HG02623 (cell line): ENCODE data around the gene EIF5AL1.
"Not testable (repeated sequence)": the region's sequence is repeated elsewhere in the genome, so short reads cannot be mapped to it uniquely, and the experiment has no call there.

Experiments used
- ATAC-seq: cut with Tn5 transposase; IDR thresholded peaks from one replicate; pipeline ENCODE4 v1.9.1; 2021; ENCODE audit warnings: moderate library complexity; ENCODE audit not compliant: unreplicated experiment

EIF5AL1 gene

DNA sequence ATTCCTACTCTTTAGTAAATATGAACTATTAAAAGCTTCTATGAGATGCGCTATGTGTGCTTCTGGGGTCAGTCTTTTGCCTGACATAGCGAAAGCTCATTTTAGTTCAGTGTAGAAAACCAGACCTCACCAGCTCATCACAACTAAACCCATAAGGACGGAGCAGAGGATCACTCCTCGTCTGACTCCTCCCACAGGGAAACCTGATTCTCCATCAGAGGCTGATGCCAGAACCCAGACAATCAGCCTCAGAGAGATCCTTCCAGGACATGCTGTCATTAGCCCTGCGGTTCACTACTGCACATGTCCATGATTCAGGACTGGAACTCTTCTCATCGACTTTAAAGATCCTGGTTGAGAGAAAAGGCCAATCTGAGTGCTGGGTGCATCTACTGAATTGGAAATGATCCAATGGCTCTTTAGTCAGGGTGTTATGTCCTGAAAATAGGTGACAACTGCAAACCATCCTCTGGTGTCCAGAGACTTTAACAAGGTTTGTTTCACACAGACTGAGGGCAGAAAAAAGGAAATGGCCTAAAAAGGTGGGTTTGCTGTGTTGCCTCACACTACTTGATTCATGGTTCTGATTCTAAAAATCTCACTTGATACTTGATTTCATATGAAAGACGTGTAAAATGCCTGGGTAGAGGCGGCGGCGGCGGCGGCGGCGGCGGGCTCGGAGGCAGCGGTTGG, at the start of gene EIF5AL1:
TSS of gene EIF5AL1 (plus strand) at position 643 of the 693 bp plus-strand sequence. CDS start 117 bp downstream, outside the sequence.
- not testable (repeated sequence) for ATAC-seq

DNA sequence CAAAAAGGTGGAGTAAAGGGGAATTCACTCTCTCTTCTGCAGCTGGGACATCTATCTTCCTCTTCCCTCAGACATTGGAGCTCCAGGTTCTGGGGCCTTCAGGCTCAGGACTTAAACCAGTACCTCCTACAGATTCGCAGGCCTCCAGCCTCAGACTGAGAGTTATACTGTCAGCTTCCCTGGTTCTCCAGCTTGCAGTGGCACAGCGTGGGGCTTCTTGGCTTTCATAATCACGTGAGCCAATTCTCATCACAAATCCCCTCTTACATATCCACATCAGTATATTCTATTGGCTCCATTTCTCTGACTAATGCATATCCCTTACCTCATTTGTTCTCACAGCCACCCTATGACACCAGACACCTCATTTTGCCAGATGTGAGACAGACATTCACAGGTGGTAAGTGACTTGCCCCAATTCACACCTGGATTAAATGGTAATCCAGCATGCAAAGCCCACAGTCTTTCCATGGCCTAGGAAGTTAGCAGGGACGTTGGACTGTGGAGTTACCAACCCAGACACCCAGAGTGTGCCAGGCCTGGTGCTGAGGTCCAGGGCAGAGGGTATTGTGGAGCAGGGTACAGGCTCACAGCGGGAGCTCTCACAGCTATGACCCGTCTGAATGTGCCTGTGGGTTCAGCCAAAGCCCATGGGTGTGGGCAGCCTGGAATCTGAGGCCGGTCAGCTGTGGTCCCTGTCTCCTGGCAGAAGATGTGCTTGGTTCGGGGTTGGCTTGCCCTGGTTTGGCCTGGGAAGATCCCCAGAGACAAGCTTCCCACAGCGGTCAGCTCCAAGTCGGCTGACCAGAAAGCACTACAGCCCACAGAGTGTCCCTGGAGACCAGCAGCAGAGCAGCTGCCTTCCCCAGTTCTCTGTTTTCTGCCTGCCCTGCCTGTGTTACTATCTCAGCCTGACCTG, 48.5 kb upstream of the EIF5AL1 start:
- no peak for ATAC-seq

DNA sequence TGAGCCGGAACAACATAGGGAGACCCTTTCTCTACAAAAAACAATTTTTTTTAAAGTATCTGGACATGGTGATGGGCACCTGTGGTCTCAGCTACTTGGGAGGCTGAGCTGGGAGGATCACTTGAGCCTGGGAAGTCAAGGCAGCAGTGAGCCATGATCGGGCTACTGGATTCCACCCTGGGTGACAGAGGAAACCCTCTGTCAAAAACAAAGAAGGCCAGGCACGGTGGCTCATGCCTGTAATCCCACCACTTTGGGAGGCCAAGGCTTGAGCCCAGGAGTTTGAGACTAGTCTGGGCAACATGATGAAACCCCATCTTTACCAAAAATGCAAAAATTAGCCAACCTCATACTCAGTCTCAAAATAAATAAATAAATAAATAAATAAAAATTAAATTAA, 47.0 kb upstream of the EIF5AL1 start:
- ATAC-seq, result no peak

DNA sequence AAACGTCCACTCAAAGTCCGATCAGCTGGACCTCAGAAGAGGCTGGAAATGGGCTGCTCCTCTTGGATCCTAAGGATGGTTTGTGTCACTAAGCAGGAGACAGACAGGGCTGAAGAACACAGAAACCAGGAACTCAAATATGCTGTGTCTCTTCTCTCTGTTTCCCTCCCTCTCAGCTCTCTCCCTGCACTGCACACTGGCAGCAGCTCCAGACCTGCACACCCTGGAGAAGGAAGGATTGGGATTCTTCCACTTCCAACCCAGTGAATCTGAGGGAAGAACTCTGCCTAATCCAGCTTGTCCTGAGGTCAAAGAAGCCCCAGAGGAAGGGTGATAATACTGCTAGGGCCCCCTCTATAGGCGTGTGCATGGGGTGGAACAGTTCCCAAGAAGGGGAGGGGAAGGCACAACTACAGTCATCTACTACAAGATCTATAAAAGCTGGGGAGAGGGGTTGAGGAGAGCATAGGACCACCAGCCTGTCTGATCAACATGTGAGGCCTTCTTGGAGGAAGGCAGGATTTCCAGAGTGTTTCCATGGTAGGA, 44.2 kb upstream of the EIF5AL1 start:
- no peak for ATAC-seq

DNA sequence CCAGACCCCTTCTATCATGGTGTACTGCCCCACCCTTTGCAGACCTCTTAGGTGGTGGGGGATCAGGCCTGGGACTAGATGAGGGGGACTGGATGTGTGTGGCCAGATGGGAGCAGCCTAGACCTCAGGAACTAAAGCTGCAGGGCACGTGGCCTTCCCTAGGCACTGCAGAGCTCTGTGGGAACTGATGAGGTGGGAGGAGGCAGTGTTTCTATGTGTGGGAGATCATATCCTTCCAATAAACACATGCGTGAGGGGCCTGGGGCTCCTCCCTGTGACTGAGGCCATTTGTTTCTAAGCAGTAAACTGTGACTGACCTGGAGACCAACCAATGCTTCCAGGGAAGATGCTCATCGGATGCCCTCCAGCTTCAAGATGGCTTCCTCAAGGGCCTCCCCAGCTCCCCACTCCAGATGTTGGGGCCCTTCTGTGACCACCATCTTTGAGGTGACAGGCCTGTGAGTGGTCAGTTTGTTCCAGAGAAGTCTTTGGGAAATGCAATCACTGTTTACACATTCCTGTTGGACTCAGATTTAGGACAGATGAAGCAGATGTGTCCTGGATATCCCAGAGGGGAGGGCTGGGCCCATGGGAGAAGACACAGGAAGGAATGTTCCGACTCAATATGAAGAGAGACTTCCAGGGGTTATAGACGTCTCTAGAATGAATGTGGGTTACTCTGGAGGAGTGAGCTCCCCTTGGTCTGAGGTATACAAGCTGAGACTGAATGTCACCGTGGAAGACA, 43.3 kb upstream of the EIF5AL1 start:
- ATAC-seq, result no peak

DNA sequence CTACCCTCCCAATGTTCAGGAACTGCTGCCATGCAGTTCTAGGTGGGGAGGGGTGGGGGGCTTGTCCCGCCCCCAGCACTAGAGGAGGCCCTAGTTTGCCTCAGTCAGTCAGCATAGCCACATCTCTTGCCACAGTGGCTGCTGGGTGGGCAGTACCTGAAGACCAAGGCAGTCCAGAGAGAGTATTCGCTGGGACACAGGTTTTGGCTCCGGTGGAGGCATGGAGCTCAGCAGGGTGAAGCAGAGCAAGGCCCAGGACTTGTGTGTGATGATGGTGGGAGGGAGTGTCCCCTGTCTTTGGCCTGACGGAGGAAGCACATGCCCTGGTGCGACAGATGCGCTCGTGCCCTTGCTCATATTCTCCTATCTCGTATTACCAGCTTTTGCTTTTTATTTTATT, 42.2 kb upstream of the EIF5AL1 start:
- ATAC-seq, result no peak

DNA sequence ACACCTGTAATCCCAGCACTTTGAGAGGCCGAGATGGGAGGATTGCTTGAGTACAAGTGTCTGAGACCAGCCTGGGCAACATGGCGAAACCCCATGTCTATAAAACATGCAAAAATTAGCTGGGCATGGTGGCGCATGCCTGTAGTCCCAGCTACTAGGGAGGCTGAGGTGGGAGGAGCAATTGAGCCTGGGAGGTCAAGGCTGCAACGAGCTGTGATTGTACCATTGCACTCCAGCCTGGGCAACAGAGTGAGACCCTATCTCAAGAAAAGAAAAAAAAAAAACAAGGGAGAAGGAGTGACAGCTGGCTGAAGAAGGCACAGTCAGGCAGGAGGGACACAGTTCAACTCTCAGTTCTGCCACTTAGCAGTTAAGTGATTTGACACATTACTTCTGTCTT, 40.6 kb upstream of the EIF5AL1 start:
- no peak for ATAC-seq

DNA sequence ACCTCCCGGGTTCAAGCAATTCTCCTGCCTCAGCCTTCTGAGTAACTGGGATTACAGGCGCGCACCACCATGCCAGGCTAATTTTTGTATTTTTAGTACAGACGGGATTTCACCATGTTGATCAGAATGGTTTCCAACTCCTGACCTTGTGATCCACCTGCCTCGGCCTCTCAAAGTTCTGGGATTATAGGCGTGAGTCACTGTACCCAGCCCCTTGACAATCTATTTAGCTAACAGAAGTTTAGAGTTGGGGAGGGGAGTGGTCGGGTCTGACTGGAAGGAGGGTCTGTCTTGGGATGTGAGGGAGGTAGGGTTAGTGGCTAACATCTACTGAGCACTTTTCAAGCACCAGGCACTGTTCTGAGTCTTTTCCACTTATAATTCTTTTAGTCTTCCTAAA, 39.9 kb upstream of the EIF5AL1 start:
- ATAC-seq, result no peak

DNA sequence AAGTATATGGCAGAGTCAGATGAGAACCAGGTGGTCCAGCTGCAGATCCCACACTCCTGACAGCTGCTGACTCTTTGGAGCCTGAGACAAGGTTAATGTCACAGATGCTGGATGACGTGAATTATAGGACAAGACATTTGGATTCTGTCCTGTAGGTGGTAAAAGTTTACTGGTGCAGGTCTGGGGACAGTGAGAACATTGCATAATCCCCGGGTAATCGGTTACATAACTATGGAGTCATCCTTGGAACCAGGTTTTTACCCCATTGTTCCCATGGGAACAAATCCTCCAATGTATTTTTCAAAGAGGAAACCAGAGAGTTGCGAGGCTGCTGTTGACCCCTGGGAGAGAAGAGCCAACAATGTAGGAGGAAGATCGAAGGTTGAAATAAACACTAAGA, 39.4 kb upstream of the EIF5AL1 start:
- no peak for ATAC-seq

DNA sequence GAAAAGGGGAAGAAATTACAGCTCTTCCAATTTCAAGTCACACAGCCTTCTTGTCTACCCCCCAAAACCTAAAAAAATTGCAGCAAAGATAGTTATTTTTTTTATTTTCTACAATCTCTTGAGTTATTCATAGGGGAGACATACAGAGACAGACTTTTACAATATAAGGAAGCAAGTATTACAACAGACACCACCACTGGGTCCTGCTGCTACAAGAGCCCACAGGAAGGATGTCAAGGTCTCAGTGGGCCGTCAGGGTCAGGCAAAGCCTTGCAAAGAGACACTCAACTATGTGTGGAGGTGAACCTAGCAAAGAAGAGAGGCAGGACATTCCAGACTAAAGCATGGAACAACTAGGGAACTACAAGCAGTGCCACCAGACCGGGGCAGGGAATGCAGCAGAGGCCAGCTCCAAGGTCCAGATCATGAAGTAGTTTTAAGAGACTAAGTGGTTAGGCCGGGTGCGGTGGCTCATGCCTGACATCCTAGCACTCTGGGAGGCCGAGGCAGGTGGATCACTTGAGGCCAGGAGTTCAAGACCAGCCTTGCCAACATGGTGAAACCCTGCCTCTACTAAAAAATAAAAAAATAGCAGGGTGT, 38.7 kb upstream of the EIF5AL1 start:
- ATAC-seq, result no peak

DNA sequence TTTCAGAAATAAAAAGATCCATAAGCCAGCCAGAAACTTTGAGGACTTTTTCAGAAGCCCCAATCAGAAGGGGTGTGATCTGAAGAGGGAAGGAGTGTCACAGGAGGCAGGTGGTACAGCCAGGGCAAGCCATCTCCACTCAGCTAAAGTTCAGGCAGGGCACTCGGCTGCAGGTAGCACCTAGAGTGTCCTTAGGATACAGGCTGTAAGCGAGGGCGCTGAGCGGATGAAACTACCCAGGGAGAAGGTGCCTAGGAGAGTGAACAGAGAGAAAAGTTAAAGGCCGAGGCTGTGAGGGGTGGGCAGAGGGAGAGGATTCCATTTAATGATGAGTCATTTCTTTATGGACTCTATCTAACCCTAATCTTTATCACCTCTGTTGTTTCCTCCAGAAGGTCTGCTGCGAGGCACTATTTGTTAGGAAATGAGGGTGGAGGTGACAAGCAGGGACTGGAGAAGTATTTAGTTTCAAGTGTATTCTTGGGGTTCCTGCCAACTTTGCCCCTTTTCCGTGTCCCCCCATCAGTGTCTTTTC, 37.1 kb upstream of the EIF5AL1 start:
- ATAC-seq, result no peak

DNA sequence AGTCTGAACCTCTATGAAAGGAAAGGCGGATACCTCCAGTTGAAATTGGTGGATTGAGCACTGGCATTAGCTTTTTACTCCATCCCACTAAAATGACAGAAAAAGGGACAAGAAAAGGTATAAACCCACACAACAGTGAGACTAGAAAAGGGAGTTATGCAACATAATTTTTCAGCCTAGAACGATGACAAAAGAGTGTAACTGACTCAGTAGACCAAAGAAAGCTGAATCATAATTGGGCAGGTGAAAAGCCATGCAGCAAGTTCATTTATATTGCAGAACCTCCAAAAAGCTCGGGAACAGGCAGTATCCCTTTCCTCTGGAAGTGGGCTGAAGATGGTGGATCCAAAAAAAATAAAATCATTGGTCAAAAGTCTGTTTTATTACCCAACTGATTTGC, 36.5 kb upstream of the EIF5AL1 start:
- ATAC-seq, result no peak

DNA sequence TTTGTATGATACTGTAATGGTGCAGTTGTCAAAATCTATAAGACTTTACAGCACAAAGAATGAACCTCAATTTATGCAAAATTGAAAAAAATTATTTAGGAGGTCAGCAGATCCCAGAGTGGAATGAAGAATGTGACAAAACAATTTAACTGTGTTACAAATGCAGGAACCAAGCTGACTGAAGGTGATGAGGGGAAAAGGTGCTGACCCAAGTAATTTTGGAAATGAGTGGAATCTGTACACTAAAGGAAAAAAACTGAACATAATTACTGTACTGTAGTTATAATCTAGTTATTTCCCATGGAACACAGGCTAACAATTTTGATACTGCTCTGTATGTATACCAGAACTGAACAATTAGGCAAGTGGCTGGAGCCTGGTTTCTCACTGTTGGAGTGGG, 35.7 kb upstream of the EIF5AL1 start:
- no peak for ATAC-seq

DNA sequence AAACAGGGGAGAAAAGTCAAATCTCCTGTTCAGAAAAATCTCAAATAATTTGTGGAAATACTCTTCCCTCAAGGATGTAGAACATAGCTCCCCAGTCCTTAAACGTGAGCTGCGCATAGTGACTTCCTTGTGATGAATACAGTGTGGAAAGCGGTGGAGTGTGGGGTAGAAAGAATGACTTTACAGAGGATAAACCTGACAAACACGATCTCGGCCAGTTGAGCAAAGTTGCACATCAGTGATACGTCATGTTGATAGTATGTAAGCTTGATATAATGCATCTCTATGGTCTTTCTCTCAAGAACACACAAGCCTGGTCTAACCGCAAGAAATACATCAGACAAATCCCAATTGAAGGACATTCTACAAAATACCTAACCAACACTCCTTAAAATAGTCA, 34.9 kb upstream of the EIF5AL1 start:
- no peak for ATAC-seq

DNA sequence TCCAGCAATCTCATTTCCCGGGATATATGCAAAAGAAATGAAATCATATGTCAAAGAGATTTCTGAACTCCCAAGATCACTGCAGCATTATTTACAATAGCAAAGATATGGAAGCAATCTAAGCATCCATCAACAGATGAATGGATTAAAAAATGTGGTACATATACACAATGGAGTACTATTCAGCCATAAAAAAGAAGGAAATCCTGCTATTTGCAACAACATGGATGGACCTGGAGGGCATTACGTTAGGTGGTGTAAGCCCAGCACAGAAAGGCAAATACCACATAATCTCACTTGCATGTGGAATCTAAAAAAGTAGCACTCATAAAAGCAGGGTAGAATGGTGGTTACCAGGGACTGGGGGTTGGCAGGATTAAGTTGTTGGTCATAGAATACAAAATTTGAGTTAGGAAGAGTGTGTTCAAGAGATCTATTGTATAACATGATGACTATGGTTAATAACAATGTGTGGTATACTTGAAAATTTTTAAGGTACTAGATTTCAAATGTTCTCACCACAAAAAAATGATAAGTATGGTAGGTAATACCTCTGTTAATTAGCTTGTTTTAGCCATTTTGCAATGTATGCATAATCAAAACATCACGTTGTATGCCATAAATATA, 32.9 kb upstream of the EIF5AL1 start:
- ATAC-seq, result no peak

DNA sequence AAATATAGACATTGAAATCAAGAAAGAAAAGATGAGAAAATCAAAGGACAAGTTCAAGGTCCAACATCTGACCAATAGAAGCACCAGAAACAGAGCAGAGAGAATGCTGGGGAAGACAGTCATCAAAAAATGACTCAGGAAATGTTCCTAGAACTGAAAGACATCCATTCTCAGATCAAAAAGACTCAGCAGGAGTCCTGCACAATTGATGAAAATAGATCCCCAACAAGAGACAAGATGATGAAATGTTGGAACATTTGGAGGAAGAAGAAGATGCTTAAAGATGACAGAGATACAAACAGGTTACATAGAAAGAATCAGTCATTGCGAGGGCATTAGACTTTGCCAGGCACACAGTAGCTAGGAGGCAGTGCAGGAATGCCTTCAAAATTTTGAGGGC, 30.0 kb upstream of the EIF5AL1 start:
- ATAC-seq, result no peak

DNA sequence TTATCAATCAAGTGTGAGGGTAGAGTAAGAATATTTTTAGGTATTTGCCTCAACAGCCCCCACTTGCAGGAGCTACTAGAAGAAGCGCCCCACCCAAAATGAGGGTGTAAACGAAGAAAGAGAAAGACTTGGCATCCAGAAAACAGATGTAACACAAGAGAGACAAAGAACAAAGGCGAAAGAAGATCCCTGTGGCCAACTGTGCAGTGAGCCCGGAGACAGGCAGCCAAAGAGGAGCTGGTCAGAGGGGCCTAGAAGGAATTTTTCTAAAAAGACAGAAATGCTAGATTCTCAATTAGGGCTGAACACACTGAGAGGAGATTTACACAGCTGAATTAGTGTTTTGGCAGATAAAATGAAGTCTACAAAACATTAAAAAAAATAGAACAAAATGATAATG, 29.6 kb upstream of the EIF5AL1 start:
- no peak for ATAC-seq

DNA sequence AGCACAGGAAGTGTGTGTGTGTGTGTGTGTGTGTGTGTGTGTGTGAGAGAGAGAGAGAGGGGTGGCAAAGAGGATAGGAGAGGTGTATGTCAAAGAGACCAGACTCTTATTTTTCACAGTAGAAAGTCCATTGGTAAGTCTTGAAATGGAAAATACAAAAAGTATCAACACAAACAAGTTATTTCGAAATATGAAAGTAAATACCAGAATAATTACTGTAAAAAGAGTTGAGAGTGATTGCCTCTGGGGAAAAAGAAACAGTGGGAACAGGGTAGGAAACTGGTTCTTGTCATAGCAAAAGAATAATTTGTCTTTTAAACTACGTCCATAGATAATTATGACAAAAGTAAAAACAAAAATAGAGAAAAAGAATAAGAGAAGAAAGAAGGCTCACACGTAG, 29.0 kb upstream of the EIF5AL1 start:
- ATAC-seq, result no peak

DNA sequence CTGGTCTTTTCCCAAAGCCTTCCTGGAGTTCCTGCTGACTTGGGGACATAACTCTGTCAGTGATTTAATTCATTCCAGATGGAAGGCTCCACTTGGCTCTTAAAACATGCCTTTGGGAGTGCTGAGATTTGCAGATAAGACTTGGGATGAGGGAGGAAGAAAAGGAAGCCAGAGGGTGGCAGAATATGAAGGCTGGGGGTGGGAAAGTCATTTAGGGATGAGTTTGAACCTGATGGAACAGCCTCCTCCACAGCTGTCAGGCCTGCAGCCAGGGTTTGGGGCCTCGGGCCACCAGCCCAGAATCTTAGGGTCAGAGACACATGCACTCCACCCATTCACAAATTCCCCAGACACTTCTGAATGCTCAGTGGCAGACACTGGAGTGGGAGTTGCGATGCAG, 28.4 kb upstream of the EIF5AL1 start:
- ATAC-seq, result no peak

DNA sequence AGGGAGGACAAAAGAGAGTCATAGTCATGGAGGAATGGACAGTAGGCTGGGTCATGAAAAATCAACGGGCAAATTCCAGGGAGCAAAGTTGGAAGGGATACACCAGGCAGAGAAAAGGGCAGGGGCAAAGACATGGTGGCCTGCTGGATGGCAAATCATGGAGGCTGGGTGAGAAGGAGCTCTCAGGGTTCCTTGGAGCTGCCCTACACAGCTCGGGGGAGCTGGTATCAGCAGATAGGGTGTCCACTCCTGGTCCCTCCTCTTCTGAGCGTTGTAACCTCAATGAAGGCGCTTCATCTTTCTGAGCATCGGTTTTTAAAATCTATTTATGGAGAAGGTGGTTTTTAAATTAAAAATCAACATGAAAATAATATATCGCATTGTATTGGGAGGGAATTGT, 27.9 kb upstream of the EIF5AL1 start:
- no peak for ATAC-seq
